Dedifferentiated amniotic fluid mesenchymal stem cell (primary cell): ENCODE data around the gene CDH15.
"Not testable (repeated sequence)": the region's sequence is repeated elsewhere in the genome, so short reads cannot be mapped to it uniquely, and the experiment has no call there.

Experiments used
- DNase-seq: peaks from one replicate; pipeline ENCODE4 v3.0.0-alpha.2; 2016; ENCODE audit errors: extremely low spot score

The CDH15 gene

DNA sequence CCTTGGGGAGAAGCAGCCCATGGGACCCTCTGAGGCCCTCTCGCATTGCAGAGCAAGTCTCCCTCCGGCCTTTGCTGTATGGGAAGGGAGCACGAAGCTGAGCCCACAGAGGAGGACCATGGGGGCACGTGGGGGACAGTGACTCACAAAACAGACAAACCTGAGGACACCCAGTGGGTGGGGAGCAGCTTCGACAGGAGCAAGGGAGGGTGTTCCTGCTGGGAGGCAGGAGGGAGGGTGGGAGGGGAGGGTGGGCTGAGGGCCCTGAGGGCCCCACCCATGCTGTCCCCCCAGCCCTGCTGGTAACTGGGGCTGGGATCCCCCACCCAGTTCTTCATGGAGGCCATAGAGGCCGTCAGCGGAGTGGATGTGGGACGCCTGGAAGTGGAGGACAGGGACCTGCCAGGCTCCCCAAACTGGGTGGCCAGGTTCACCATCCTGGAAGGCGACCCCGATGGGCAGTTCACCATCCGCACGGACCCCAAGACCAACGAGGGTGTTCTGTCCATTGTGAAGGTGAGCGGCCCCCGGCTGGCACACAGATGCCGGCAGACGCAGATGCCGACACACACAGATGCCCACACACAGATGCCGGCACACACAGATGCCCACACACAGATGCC, 16.3 kb downstream of the CDH15 start:
- DNase-seq, result no peak

DNA sequence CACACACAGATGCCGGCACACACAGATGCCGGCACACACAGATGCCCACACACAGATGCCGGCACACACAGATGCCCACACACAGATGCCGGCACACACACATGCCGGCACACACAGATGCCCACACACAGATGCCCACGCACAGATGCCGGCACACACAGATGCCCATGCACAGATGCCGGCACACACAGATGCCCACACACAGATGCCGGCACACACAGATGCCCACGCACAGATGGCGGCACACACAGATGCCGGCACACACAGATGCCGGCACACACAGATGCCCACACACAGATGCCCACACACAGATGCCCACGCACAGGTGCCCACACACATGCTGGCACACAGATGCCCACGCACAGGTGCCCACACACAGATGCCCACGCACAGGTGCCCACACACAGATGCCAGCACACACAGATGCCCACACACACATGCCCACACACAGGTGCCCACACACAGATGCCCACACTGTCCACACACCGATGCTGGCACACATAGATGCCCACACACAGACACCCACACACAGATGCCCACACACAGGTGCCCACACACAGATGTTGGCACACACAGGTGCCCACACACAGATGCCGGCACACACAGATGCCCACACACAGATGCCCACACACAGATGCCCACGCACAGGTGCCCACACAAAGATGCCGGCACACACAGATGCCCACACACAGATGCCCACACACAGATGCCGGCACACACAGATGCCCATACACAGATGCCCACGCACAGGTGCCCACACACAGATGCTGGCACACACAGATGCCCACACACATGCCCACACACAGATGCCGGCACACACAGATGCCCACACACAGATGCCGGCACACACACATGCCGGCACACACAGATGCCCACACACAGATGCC, 17.2 kb downstream of the CDH15 start:
- not testable (repeated sequence) for DNase-seq

DNA sequence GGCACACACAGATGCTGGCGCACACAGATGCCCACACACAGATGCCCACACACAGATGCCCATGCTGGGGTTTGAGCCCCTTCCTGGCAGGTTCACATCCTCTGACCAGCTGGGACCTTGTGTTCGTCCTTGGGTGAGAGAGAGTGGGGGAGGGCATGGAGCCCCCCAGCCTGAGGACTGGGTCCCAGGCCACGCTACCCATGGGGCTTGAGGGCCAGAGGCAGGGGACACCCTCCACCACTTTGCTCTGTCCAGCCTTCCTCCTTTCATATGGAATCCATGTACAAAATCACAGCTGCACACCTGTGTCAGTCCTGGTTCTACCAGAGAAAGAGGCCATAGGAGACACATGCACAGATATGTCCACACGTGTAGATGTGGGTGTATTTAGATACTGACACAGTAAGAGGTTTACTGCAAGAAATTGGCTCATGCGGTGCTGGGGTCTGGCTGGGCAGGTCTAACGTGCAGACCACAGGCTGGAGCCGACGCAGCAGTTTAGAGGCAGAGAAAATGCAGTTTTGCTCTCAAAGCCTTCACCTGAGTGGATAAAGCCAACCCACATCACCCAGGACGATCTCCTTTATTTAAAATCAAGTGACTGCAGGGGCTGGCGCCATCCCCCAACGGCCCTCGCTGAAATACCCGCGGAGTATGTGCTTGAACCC, 17.9 kb downstream of the CDH15 start:
- no peak for DNase-seq

DNA sequence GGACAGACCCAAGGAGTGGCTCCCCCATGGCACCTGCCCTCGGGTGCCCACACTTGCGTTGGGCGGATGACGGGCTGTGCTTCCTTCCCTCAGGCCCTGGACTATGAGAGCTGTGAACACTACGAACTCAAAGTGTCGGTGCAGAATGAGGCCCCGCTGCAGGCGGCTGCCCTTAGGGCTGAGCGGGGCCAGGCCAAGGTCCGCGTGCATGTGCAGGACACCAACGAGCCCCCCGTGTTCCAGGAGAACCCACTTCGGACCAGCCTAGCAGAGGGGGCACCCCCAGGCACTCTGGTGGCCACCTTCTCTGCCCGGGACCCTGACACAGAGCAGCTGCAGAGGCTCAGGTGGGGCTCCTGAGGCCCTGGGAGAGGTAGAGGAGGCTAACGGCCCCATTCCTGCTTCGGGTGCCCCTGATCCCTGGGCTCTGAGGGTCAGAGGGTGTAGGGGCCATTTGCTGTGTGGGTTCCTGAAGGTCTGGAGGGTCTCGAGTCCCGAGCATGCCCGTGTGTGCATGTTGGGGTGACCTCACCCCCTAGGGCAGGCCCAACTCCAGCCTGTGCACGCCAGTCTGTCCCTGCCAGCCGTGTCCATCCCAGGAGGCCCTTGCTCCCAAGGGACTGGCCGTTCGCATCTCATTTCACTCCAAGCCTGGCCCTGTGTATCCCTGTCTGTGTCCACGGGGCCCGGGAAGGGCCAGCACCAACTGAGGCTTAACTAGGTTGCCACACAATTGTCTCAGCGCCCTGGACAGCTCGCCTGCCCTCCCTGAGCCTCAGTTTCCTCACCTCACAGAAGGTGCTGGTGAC, 18.8 kb downstream of the CDH15 start:
- no peak for DNase-seq

DNA sequence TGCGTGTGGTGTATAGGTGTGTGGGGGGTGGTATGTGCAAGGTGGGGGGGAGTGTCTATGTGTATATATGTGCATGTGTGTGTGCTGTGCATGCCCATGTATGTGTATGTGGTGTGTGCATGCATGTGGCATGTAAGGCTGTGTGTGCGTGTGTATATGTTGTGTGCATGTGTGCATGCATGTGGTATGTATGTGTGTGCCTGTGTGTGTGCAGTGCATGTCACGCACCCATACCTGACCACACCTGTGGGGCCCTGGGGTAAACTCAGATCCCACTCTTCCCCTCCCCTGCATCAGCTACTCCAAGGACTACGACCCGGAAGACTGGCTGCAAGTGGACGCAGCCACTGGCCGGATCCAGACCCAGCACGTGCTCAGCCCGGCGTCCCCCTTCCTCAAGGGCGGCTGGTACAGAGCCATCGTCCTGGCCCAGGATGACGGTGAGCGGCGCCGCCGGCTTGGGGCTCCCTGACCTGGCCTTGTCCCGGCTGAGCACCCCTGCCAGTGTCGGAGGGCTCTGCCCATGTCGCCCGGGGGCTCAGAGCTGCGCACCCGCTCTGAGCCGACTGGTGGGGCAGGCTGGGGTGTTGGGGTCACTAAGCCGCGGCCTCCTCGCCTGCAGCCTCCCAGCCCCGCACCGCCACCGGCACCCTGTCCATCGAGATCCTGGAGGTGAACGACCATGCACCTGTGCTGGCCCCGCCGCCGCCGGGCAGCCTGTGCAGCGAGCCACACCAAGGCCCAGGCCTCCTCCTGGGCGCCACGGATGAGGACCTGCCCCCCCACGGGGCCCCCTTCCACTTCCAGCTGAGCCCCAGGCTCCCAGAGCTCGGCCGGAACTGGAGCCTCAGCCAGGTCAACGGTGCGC, 19.7 kb downstream of the CDH15 start:
- no peak for DNase-seq

DNA sequence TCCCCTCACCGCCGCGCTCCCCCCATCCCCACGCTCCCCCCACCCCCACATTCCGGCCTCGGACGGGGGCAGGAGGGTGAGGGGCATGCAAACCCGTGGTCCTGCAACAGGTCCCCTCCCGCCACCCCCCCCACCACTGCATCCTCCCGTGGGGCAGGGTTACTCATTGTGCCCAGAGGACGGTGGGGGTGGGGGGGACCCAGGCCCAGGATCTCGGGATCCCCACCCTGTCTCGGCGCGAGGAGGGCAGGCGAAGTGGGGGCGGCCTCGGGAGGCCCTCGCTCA, 20.3 kb downstream of the CDH15 start:
- no peak for DNase-seq

DNA sequence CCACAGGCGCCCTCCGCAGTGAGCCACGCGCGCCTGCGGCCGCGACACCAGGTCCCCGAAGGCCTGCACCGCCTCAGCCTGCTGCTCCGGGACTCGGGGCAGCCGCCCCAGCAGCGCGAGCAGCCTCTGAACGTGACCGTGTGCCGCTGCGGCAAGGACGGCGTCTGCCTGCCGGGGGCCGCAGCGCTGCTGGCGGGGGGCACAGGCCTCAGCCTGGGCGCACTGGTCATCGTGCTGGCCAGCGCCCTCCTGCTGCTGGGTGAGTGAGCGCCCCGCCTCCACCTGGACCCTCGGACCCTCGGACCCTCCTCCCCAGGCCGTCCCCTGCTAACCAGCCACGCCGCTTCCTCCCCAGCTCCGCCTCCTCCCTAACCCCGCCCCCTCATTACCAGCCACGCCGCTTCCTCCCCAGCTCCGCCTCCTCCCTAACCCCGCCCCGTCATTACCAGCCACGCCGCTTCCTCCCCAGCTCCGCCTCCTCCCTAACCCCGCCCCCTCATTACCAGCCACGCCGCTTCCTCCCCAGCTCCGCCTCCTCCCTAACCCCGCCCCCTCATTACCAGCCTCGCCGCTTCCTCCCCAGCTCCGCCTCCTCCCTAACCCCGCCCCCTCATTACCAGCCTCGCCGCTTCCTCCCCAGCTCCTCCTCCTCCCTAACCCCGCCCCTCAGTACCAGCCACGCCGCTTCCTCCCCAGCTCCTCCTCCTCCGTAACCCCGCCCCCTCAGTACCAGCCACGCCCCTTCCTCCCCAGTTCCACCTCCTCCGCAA, 20.8 kb downstream of the CDH15 start:
- peak; percentile 85 for DNase-seq

DNA sequence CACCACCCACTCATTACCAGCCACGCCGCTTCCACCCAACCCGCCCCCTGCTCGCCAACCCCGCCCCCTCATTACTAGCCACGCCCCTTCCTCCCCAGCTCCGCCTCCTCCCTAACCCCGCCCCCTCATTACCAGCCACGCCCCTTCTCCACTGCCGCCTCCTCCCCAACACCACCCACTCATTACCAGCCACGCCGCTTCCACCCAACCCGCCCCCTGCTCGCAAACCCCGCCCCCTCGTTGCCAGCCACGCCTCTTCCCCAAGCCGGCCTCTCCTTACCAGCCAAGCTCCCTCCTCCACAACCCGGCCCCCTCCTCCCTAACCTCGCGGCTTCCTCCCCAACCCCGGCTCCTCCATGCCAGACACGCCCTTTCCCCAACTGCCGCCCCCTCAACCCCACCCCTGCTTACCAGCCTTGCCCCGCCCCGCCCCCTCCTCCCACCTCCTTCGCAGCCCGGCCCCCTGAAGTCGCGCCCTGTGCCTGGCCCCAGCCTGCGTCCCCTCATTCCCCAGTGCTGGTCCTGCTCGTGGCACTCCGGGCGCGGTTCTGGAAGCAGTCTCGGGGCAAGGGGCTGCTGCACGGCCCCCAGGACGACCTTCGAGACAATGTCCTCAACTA, 21.5 kb downstream of the CDH15 start:
- no peak for DNase-seq

DNA sequence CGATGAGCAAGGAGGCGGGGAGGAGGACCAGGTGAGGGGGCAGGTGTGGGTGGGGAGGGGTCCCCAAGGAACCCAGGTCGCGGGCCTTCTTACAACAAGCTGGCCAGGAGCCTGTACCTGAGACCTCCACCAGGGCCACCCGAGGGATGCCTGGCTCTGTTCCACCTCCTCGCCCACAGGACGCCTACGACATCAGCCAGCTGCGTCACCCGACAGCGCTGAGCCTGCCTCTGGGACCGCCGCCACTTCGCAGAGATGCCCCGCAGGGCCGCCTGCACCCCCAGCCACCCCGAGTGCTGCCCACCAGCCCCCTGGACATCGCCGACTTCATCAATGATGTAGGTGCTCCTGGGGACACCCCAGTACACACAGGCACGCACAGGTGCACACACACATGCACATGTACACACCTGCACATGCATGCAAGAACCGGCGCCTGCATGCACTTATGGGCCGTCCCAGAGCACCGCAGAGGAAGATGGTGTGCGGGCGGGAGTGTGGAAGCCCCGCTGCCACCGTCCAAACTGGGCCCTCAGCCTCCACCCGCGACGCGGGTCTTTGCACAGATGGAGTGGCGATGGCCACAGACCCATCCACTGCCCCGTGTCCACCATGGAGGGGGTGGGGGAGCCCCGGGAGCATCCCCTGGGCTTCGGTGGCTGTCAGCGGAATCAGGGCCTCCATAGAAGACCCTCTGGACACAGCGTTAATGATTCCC, 22.2 kb downstream of the CDH15 start:
- DNase-seq, result no peak

DNA sequence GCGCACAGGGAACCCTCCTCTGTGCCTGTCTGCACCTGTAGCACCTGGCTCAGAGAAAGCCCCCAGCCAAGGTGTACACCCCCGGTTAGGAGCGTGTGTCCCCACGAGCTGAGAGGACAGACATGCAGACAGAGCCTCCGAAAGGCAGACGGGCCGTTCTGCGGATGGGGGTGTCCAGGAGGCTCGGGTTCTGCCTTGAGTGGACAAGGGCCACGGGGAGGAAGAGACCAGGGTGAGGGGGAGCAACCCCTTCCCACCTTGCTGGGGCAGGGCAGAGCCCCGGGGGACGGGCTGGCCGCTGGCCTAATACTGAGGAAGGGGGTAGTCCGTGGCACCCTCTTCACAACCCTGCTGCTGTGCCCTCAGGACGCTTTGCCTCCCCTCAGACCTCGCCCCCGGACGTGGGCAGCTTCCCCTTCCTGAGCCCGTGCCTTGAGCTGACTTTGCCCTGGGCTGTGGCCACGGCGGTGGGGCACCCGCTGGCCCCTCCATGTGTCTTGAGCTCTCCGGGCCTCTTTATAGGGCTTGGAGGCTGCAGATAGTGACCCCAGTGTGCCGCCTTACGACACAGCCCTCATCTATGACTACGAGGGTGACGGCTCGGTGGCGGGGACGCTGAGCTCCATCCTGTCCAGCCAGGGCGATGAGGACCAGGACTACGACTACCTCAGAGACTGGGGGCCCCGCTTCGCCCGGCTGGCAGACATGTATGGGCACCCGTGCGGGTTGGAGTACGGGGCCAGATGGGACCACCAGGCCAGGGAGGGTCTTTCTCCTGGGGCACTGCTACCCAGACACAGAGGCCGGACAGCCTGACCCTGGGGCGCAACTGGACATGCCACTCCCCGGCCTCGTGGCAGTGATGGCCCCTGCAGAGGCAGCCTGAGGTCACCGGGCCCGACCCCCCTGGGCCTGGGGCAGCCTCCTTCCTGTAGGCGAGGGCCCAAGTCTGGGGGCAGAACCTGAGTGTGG, 23.1 kb downstream of the CDH15 start:
- no peak for DNase-seq

DNA sequence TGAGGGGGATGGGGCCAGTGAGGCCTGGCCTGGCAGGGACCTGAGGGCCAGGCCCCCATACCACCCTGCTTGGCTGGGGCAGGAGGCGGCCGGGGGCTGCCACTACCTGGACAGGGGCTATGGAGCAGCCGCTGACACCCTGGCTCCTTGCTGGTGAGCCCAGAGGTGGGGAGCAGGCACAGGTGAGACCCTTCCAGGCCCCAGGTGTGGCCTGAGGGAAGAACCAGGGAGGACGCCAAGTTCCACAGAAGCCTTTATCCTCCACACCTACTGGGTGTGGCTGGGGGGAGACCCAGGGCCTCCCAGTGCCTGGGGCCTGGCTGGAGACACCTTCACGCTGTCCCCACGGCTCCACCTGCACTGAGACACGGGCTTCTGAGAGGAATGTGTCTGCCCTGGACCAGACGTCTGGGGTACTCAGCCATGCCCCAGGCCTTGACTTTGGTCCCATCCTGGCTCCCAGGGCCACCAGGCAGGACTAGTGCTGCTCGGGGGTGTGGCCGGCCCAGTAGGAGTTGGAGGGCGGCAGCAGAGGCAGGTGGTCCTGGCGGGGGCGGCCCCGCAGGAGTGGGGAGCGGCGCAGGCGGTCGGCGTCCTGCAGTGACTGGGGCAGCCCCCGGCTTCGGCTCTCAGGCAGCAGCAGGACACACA, 24.1 kb downstream of the CDH15 start:
- DNase-seq, result no peak

DNA sequence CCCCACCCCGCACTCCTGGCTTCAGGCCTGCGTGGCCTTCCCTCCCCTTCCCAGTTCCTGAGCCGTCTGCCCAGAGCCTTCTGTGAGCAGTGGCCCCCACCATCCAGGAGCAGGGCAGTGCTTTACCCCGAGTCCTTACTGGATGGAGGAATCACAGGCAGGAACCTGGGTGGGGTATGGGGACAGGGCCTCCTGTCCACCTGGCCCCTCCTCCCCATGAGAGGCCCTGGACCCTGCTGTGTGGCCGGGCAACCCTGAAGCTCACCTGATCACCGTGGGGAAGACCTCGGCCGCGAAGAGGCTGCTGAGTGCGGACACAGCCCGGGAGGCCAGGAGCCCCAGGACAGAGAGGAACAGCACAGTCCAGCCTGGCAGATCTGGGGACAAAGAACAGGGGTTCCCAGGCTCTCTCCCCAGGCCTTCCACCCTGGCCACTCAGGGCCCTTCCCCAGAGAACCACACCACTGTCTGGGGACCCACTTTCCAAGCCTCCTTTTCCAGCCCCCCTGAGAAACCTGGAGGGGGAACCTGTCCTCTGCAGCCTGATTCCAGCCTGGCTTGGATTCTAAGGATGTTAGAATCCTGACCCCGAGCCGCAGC, 25.6 kb downstream of the CDH15 start:
- no peak for DNase-seq

DNA sequence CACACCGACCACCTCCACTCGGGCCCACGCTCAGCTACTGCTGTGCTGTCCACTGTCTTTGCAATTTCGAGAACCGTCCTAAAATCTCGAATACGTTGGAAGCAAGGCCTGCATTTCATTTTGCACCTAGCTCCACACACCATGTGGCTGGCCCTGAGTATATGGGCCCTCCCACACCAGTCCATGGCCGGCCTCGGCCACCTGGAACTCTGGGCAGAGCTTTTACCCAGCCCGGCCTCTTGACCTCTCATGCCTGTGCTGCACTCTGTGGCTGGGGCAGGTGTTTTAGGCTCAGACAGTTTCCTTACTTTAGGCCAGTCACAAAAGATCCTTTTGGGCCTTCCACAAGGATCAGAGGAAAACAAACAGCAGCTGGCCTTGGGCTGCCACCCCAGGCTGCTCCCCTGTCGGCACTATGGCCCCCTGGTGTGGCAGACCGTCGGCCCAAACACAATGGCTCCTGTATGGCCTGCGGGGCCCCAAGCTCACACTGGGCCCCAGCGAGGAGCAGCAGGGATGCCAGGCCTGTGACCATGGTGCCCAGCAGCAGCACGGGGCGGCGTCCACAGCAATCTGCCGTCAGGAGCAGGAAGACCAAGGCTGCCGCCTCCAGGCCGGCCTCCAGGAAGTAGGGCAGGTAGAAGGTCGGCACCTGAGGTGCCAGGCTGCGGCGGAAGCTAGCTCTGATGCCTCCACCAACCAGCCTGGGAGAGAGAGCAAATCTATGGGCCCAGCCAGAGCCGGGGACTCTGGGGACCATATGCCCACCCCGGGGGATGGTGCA, 26.3 kb downstream of the CDH15 start:
- no peak for DNase-seq

DNA sequence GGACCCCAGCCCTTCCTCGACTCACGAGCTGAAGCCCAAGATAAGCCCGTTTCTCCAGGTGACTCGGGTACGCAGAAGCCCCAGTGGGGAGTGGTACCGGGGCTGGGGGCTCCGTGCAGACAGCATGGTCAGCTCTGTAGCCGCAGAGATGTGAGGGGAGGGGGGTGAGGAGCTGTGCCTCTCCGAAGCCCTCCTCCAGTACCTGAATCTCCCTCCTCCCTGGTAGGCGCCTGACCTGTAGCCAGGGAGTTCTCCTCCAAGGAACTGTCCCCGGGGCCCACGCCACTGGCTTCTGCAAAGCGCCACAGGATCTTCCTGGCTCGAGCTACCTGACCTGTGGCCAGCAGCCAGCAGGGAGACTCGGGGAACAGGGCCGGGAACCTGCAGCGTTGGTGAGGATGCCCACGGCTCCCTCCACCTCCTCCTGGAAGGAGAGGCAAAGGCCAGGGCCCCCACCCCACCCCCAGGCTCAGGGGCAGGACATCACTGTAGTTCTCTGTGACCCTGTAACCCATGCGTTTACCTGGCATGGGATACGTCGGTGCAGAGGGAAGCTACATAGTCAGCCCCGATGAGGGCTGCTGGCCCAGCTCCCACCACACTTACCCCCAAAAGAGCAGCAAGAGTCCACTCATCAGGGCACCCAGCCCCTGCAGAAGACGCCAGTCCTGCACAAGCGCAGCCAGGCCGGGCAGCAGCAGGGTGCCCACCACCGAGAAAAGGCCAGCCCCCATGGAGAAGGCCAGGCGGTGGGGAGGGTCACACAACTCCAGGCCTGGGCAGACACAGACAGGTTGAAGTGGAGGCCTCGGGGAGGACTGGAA, 27.1 kb downstream of the CDH15 start:
- no peak for DNase-seq
